Activated T-cell treated with anti-CD3 and anti-CD28 coated beads, Interleukin-2, amount 50 U/mL, for 48 hours (primary cell): Measurements from ENCODE around the gene DOK7.
"Not testable (repeated sequence)": the region's sequence is repeated elsewhere in the genome, so short reads cannot be mapped to it uniquely, and the experiment has no call there.

Experiments used
- DNase-seq, 2 experiments: peaks; one replicate each; pipeline ENCODE4 v3.0.0-alpha.2; 2020

Gene DOK7

GRCh38 chr4:3524349-3524748 is 61.2 kb downstream of the DOK7 start:
- no peak for DNase-seq

GRCh38 chr4:3524920-3525319 is 61.8 kb downstream of the DOK7 start:
- DNase-seq, result no peak

- DNase-seq, result no peak
Measured at GRCh38 chr4:3525532-3526430, 62.7 kb downstream of the DOK7 start.

- no peak for DNase-seq
Measured at GRCh38 chr4:3526456-3526855, 63.4 kb downstream of the DOK7 start.

GRCh38 chr4:3527101-3527913 is 64.2 kb downstream of the DOK7 start:
- DNase-seq, result no peak

- no peak for DNase-seq
Measured at GRCh38 chr4:3527914-3528876, 65.1 kb downstream of the DOK7 start.

- DNase-seq, result no peak
Measured at GRCh38 chr4:3529363-3529762, 66.3 kb downstream of the DOK7 start.

GRCh38 chr4:3530051-3530450 is 66.9 kb downstream of the DOK7 start:
- DNase-seq, result no peak

GRCh38 chr4:3530663-3531254 is 67.7 kb downstream of the DOK7 start:
- DNase-seq, result no peak

GRCh38 chr4:3531318-3531878 is 68.3 kb downstream of the DOK7 start:
- DNase-seq, result no peak

- peak; percentile 90 to 93 for DNase-seq
Measured at GRCh38 chr4:3531879-3532750, 69.0 kb downstream of the DOK7 start, which contains the start of gene LRPAP1. Gene LRPAP1, minus strand, starts transcription at chr4:3532422. Its CDS starts 10 bp downstream, at chr4:3532412.

- DNase-seq, result no peak
Measured at GRCh38 chr4:3532751-3533422, 69.8 kb downstream of the DOK7 start.

- DNase-seq, result no peak
Measured at GRCh38 chr4:3533423-3533820, 70.3 kb downstream of the DOK7 start.

GRCh38 chr4:3535812-3536211 is 72.7 kb downstream of the DOK7 start:
- not testable (repeated sequence) for DNase-seq

GRCh38 chr4:3538906-3539305 is 75.8 kb downstream of the DOK7 start:
- DNase-seq, result not testable (repeated sequence)

- DNase-seq, result not testable (repeated sequence)
Measured at GRCh38 chr4:3543415-3543814, 80.3 kb downstream of the DOK7 start.
